Measurements from ENCODE around the gene CEP128.

- TF ChIP-seq CTCF (conservative IDR thresholded peaks at IDR 0.05; ENCODE audit: low read length) (no peak), EZH2phosphoT487 (IDR thresholded peaks at IDR 0.05; ENCODE audit: borderline replicate concordance, low read depth, low read length) (no peak)
These were observed 333.0 kb downstream of the CEP128 start for GRCh38 chr14:80608563-80608962.

All from OCI-LY7 (cell line).